Caco-2 (cell line): Measurements from ENCODE around the gene ITGA11. TPM values are rescaled to one million over a fixed set of nuclear protein-coding genes. Genes with fewer than 3 reads are reported as not detected.

Source experiments
- BruUV-seq: library from RNA; stranded (reverse); fragments of 400-500 nt; replicated peaks from 2 replicates; lab custom pipeline; 2021; lab: Mats Ljungman, UMichigan
- CTCF ChIA-PET: fragments of 300-600 bp; sonication (Branson Sonifier 250); formaldehyde crosslinking; loops from one replicate; lab custom pipeline; 2022; ENCODE audit warnings: antibody characterized with exemption; lab: Charles Lee
- POLR2A ChIA-PET: fragments of 300-600 bp; sonication (Branson Sonifier 250); formaldehyde crosslinking; loops from one replicate; lab custom pipeline; 2022; ENCODE audit warnings: antibody characterized with exemption; lab: Charles Lee
- DNase-seq, 2 experiments: peaks; one replicate each; pipeline versions ENCODE4 v3.0.0 to v3.0.0-alpha.2; 2020 to 2022
- H3K27me3 ChIP-seq: replicated peaks from 2 replicates; pipeline ENCODE4 v1.6.0; 2011; ENCODE audit warnings: low read length; ENCODE audit not compliant: control insufficient read depth, insufficient read depth
- H3K36me3 ChIP-seq: 2 replicates; pipeline ENCODE4 v1.5.1; 2011; ENCODE audit warnings: low read length; ENCODE audit not compliant: control insufficient read depth, insufficient read depth
- H3K4me1 ChIP-seq: fragments of 250-450 bp; sonication (Bioruptor Pico); 2 replicates; pipeline ENCODE4 v1.5.1; 2020; ENCODE audit warnings: mild to moderate bottlenecking
- H3K4me3 ChIP-seq: 2 replicates; pipeline ENCODE4 v1.5.1; 2011; ENCODE audit warnings: low read depth, mild to moderate bottlenecking, control low read depth, low read length
- H3K9me3 ChIP-seq: fragments of 250-450 bp; sonication (Bioruptor Pico); 2 replicates; pipeline ENCODE4 v1.5.1; 2020; ENCODE audit warnings: mild to moderate bottlenecking, moderate library complexity
- H3K27ac Mint-ChIP-seq: one replicate; pipeline ENCODE4 v1.8.0; 2022; ENCODE audit warnings: mixed read lengths; ENCODE audit not compliant: unreplicated experiment
- H3K27me3 Mint-ChIP-seq: one replicate; pipeline ENCODE4 v1.8.0; 2022; ENCODE audit warnings: mixed read lengths; ENCODE audit not compliant: insufficient read depth, unreplicated experiment
- H3K36me3 Mint-ChIP-seq: one replicate; pipeline ENCODE4 v1.8.0; 2022; ENCODE audit warnings: mild to moderate bottlenecking, mixed read lengths; ENCODE audit not compliant: insufficient read depth, unreplicated experiment
- H3K4me1 Mint-ChIP-seq: one replicate; pipeline ENCODE4 v1.8.0; 2022; ENCODE audit warnings: low read depth, mixed read lengths; ENCODE audit not compliant: unreplicated experiment
- H3K4me3 Mint-ChIP-seq: one replicate; pipeline ENCODE4 v1.8.0; 2022; ENCODE audit warnings: mild to moderate bottlenecking, moderate library complexity, mixed read lengths; ENCODE audit not compliant: unreplicated experiment
- H3K9me3 Mint-ChIP-seq: one replicate; pipeline ENCODE4 v1.8.0; 2022; ENCODE audit warnings: mixed read lengths; ENCODE audit not compliant: unreplicated experiment
- intact Hi-C: fragments of 100-400 bp; cut with micrococcal nuclease; formaldehyde crosslinking; loops from one replicate; pipeline ENCODE4 v1.10.0; 2022; ENCODE audit not compliant: unreplicated experiment
- total RNA-seq: library from RNA; stranded (reverse); gene quantifications from 2 replicates; pipeline ENCODE4 v1.2.3, GENCODE V29; 2022
- TF ChIP-seq, protein P1 (sequence below), 2 experiments: fragments of 200-600 bp in 1 of 2; IDR thresholded peaks; 1 replicate in 1 of 2; 2 replicates in 1 of 2; pipeline versions ENCODE4 v1.5.1 to v1.8.0; 2011 to 2022; ENCODE audit warnings: antibody characterized with exemption in 1 of 2, control low read depth in 1 of 2, inconsistent platforms in 1 of 2, low read depth in 1 of 2, low read length in 1 of 2, mild to moderate bottlenecking in 1 of 2, moderate library complexity in 1 of 2; ENCODE audit not compliant: insufficient read depth in 1 of 2, severe bottlenecking in 1 of 2, unreplicated experiment in 1 of 2

The ITGA11 gene
- total RNA-seq, 1 experiment from 2014 or later, result 0.18 TPM

DNA sequence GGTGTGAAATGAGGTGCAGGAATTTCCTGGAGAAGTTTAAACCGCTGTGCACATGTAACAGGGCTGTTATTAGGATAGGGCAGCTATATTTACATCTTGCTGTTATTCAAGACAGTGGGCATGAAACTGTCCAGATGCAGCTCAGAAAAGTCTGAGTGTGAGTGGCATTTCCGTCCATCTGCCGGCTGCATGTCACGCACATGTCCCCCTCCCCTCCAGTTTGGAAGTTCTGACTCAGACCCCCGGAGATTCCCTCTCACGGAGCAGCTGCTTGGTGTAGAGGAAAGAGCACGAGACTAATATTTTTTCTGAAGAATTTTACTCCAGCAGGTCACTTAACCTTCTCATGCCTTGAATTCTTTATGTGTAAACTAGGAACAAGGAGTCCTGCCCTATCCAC lies 84.6 kb downstream of the ITGA11 start:
- TF ChIP-seq, protein P1, sequence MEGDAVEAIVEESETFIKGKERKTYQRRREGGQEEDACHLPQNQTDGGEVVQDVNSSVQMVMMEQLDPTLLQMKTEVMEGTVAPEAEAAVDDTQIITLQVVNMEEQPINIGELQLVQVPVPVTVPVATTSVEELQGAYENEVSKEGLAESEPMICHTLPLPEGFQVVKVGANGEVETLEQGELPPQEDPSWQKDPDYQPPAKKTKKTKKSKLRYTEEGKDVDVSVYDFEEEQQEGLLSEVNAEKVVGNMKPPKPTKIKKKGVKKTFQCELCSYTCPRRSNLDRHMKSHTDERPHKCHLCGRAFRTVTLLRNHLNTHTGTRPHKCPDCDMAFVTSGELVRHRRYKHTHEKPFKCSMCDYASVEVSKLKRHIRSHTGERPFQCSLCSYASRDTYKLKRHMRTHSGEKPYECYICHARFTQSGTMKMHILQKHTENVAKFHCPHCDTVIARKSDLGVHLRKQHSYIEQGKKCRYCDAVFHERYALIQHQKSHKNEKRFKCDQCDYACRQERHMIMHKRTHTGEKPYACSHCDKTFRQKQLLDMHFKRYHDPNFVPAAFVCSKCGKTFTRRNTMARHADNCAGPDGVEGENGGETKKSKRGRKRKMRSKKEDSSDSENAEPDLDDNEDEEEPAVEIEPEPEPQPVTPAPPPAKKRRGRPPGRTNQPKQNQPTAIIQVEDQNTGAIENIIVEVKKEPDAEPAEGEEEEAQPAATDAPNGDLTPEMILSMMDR (IDR thresholded peaks at IDR 0.05; ENCODE audit: insufficient read depth in 1 of 2, low read depth in 1 of 2, low read length in 1 of 2, severe bottlenecking in 1 of 2, unreplicated experiment in 1 of 2), result no peak
- no TSS peak for BruUV-seq
- CTCF ChIA-PET, result no interaction called here

DNA sequence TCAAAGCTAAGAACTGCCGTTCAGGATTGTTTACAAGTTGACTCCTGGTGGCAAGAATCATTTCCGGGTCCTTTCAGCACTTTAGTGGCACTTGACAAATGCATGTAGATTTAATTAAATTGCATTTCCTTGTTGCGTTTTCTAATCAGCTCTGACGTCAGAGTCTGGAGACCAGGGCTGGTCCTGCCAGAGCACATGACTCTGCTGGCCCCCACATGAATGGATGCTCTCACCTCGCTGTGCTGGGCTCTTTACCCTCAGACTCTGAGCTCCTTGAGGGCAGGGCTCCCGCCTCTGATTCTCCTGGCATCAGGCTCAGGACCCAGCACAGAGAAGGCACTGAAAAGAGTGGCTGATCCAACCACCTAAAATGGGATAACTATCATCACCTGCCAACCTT lies 85.0 kb downstream of the ITGA11 start:
- H3K9me3 Mint-ChIP-seq, result no peaks in the 10 kb centered on the region
- ChIA-PET POLR2A (no interaction called here), CTCF (no interaction called here)
- intact Hi-C loops, result no loop called here
- no peaks in the 10 kb centered on the region for H3K27me3 ChIP-seq
- no peaks in the 10 kb centered on the region for H3K4me1 ChIP-seq
- DNase-seq, result no peak
- H3K27ac Mint-ChIP-seq, result no peak overlapping the region
- no peaks in the 10 kb centered on the region for H3K36me3 Mint-ChIP-seq
- no peak overlapping the region for H3K4me3 Mint-ChIP-seq
- TF ChIP-seq, protein P1 (IDR thresholded peaks at IDR 0.05; ENCODE audit: insufficient read depth in 1 of 2, low read depth in 1 of 2, low read length in 1 of 2, severe bottlenecking in 1 of 2, unreplicated experiment in 1 of 2), result no peak
- H3K36me3 ChIP-seq, result no peaks in the 10 kb centered on the region
- no peaks in the 10 kb centered on the region for H3K4me1 Mint-ChIP-seq
- peaks cover 2% of the 10 kb centered on the region for H3K27me3 Mint-ChIP-seq
- no peak overlapping the region for H3K4me3 ChIP-seq
- H3K9me3 ChIP-seq, result no peaks in the 10 kb centered on the region
- no TSS peak for BruUV-seq

More for the DNA sequence above, 84.6 kb downstream of the ITGA11 start:
- no peak overlapping the region for H3K27ac Mint-ChIP-seq
- no peaks in the 10 kb centered on the region for H3K36me3 ChIP-seq
- H3K27me3 ChIP-seq, result no peaks in the 10 kb centered on the region
- no peaks in the 10 kb centered on the region for H3K4me1 Mint-ChIP-seq
- H3K36me3 Mint-ChIP-seq, result no peaks in the 10 kb centered on the region
- no peaks in the 10 kb centered on the region for H3K9me3 ChIP-seq
- no peaks in the 10 kb centered on the region for H3K9me3 Mint-ChIP-seq
- intact Hi-C loops, result no loop called here
- no peak overlapping the region for H3K4me3 Mint-ChIP-seq
- H3K27me3 Mint-ChIP-seq, result peaks cover 2% of the 10 kb centered on the region
- no peak for DNase-seq
- no peak overlapping the region for H3K4me3 ChIP-seq
- POLR2A ChIA-PET, result no interaction called here
- no peaks in the 10 kb centered on the region for H3K4me1 ChIP-seq

DNA sequence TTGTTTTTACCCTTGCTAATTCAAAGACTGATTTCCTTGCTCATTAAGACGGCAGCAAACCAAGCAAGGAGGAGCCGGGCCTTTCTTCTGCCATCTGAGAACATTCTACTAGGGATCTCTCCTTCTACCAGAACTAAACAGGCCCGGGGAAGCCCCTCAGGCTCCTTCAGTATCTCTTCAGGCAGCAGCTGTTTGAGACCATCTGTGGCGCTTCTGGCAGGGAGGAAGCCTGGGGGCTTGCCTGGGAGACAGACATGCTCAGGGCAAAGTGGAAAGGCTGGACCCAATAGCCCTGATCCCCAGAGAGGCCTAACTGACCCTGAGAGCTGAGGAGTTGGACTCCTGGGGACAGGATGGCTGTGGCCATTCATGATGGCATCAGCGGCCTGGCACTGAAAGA lies 86.5 kb downstream of the ITGA11 start:
- CTCF ChIA-PET, result no interaction called here

More for the DNA sequence above, 86.5 kb downstream of the ITGA11 start:
- Histone ChIP-seq H3K4me3 (no peak overlapping the region), H3K4me1 (no peaks in the 10 kb centered on the region), H3K27me3 (no peaks in the 10 kb centered on the region), H3K36me3 (no peaks in the 10 kb centered on the region), H3K9me3 (no peaks in the 10 kb centered on the region)
- TF ChIP-seq, protein P1 (IDR thresholded peaks at IDR 0.05; ENCODE audit: insufficient read depth in 1 of 2, low read depth in 1 of 2, low read length in 1 of 2, severe bottlenecking in 1 of 2, unreplicated experiment in 1 of 2), result no peak
- POLR2A ChIA-PET, result no interaction called here
- Mint-ChIP-seq H3K27me3 (peaks cover 2% of the 10 kb centered on the region), H3K27ac (no peak overlapping the region), H3K4me3 (no peak overlapping the region), H3K9me3 (no peaks in the 10 kb centered on the region), H3K4me1 (no peaks in the 10 kb centered on the region), H3K36me3 (no peaks in the 10 kb centered on the region)
- DNase-seq, result no peak
- no TSS peak for BruUV-seq
- intact Hi-C loops, result no loop called here
